T-cell (primary cell): ENCODE results near the gene PTPRT. TPM values are rescaled to one million over a fixed set of nuclear protein-coding genes. Genes with fewer than 3 reads are reported as not detected.

Experiments used
- ATAC-seq, 4 experiments: fragments of 200-7000 bp in 3 of 4; fragments of 150-1000 bp in 1 of 4; cut with Tn5 transposase; replicated peaks in 1 of 4; 1 replicate in 3 of 4; 2 replicates in 1 of 4; pipeline ENCODE4 v1.10.0; 2021; ENCODE audit warnings: moderate library complexity in 3 of 4, mild to moderate bottlenecking in 2 of 4, moderate number of reproducible peaks in 1 of 4
- CTCF ChIA-PET, 2 donors: fragments of 300-600 bp; sonication (Branson Sonifier 250); formaldehyde crosslinking; loops; one replicate each; lab custom pipeline; 2022; ENCODE audit warnings: antibody characterized with exemption in 2 of 2; lab: Charles Lee
- POLR2A ChIA-PET, 2 donors: fragments of 300-600 bp; sonication (Branson Sonifier 250); formaldehyde crosslinking; loops; one replicate each; lab custom pipeline; 2022; ENCODE audit warnings: antibody characterized with exemption in 2 of 2; lab: Charles Lee
- DNase-seq, 35 experiments: peaks; one replicate each; pipeline versions ENCODE4 v3.0.0 to v3.0.0-alpha.2; 2013 to 2023
- H3K27ac ChIP-seq: one replicate; pipeline ENCODE4 v1.5.1; 2013; ENCODE audit warnings: low read length
- H3K27me3 ChIP-seq, 2 experiments: replicated peaks in 1 of 2; 1 replicate in 1 of 2; 2 replicates in 1 of 2; pipeline versions ENCODE4 v1.6.1 to v1.7.0; 2013; ENCODE audit warnings: low read length in 1 of 2, mixed read lengths in 1 of 2; ENCODE audit not compliant: control insufficient read depth in 2 of 2, insufficient read depth in 2 of 2; ENCODE audit errors: extremely low read depth in 1 of 2
- H3K36me3 ChIP-seq, 2 donors: 1 replicate in 1 of 2; 2 replicates in 1 of 2; pipeline versions ENCODE4 v1.6.1 to v1.7.0; 2013; ENCODE audit warnings: low read length in 1 of 2; ENCODE audit not compliant: control insufficient read depth in 2 of 2, insufficient read depth in 1 of 2; ENCODE audit errors: extremely low read depth in 1 of 2
- H3K4me1 ChIP-seq, 2 experiments: 1 replicate in 1 of 2; 2 replicates in 1 of 2; pipeline versions ENCODE4 v1.6.1 to v1.7.0; 2013; ENCODE audit warnings: low read length in 2 of 2, mixed read lengths in 1 of 2; ENCODE audit not compliant: insufficient read depth in 2 of 2, control insufficient read depth in 1 of 2; ENCODE audit errors: extremely low read depth in 1 of 2
- H3K4me3 ChIP-seq, 2 donors: 1 replicate in 1 of 2; 2 replicates in 1 of 2; pipeline versions ENCODE4 v1.5.1 to v1.7.0; 2013; ENCODE audit warnings: mild to moderate bottlenecking in 2 of 2, low read length in 1 of 2, moderate library complexity in 1 of 2; ENCODE audit not compliant: control insufficient read depth in 1 of 2; ENCODE audit errors: extremely low read depth in 1 of 2
- H3K9me3 ChIP-seq: 2 replicates; pipeline ENCODE4 v1.7.0; 2013
- H3K27ac Mint-ChIP-seq, 2 donors: one replicate each; pipeline ENCODE4 v1.8.0; 2020 to 2021; ENCODE audit warnings: mild to moderate bottlenecking in 2 of 2, mixed read lengths in 2 of 2
- H3K27me3 Mint-ChIP-seq, 2 donors: one replicate each; pipeline ENCODE4 v1.8.0; 2021 to 2022; ENCODE audit warnings: mixed read lengths in 2 of 2
- H3K36me3 Mint-ChIP-seq: one replicate; pipeline ENCODE4 v1.8.0; 2021; ENCODE audit warnings: mixed read lengths
- H3K4me1 Mint-ChIP-seq, 3 donors: one replicate each; pipeline ENCODE4 v1.8.0; 2020 to 2022; ENCODE audit warnings: mixed read lengths in 3 of 3, mild to moderate bottlenecking in 1 of 3
- H3K4me3 Mint-ChIP-seq, 3 donors: one replicate each; pipeline ENCODE4 v1.8.0; 2020 to 2022; ENCODE audit warnings: mild to moderate bottlenecking in 3 of 3, mixed read lengths in 3 of 3, moderate library complexity in 3 of 3
- H3K9me3 Mint-ChIP-seq, 3 donors: one replicate each; pipeline ENCODE4 v1.8.0; 2020 to 2022; ENCODE audit warnings: mixed read lengths in 3 of 3
- WGBS: methylation state at CpG from one replicate; pipeline ENCODE4 v1.1.5; 2013; ENCODE audit warnings: missing lambda C conversion rate; ENCODE audit not compliant: insufficient coverage; 5-methylcytosine and 5-hydroxymethylcytosine counted together
- total RNA-seq, 35 experiments: library from RNA in 6 of 35; stranded (reverse) in 6 of 35; fragments of 120-200 nt in 1 of 35; gene quantifications; one replicate each; pipeline versions ENCODE4 v1.2.1 to v1.2.4 and lab custom pipeline; 2013 to 2026

Gene PTPRT
- total RNA-seq, 5 donors from 2014 or later (not counting 1 experiment from before 2014, with no cell fraction given), result not detected

GRCh38 chr20:43151256-43151655 is 38.5 kb downstream of the PTPRT start:
- peaks cover 0 to 8% (median 0%) of the 10 kb centered on the region in 3 donors for H3K9me3 Mint-ChIP-seq
- H3K27ac Mint-ChIP-seq, result no peak overlapping the region
- Histone ChIP-seq H3K9me3 (no peaks in the 10 kb centered on the region), H3K27ac (no peak overlapping the region), H3K4me3 (no peak overlapping the region), H3K27me3 (no peaks in the 10 kb centered on the region), H3K4me1 (no peaks in the 10 kb centered on the region), H3K36me3 (no peaks in the 10 kb centered on the region)
- ChIA-PET CTCF (interaction anchor here in 1 of 2 donors (0.5 kb wide), 1 partner anchor 193 kb away, joined by 4 read pairs; no protein-coding TSS in a partner anchor), POLR2A (no interaction called here)
- H3K4me3 Mint-ChIP-seq, result no peak overlapping the region
- H3K27me3 Mint-ChIP-seq, result peaks cover 2 to 8% of the 10 kb centered on the region in 2 donors
- H3K4me1 Mint-ChIP-seq, result no peaks in the 10 kb centered on the region
- ATAC-seq (no peak), DNase-seq (no peak)
- H3K36me3 Mint-ChIP-seq, result no peaks in the 10 kb centered on the region
- no CpG with 5 or more reads among the region's 2 CpGs for WGBS

GRCh38 chr20:43140726-43141125 is 49.0 kb downstream of the PTPRT start:
- CTCF ChIA-PET, result no interaction called here
- POLR2A ChIA-PET, result no interaction called here

GRCh38 chr20:43138061-43138770 is 51.5 kb downstream of the PTPRT start:
- DNase-seq (no peak), ATAC-seq (no peak)
- Mint-ChIP-seq H3K9me3 (no peaks in the 10 kb centered on the region), H3K4me1 (no peaks in the 10 kb centered on the region), H3K4me3 (no peak overlapping the region), H3K36me3 (no peaks in the 10 kb centered on the region), H3K27ac (no peak overlapping the region), H3K27me3 (peaks cover 0 to 2% of the 10 kb centered on the region in 2 donors)
- no peak overlapping the region for H3K27ac ChIP-seq
- no peak overlapping the region for H3K4me3 ChIP-seq
- H3K9me3 ChIP-seq, result no peaks in the 10 kb centered on the region
- H3K36me3 ChIP-seq, result no peaks in the 10 kb centered on the region
- ChIA-PET POLR2A (no interaction called here), CTCF (no interaction called here)
- 83% methylated on average over 16 of the region's 17 CpGs for WGBS
- H3K4me1 ChIP-seq, result no peaks in the 10 kb centered on the region
- no peaks in the 10 kb centered on the region for H3K27me3 ChIP-seq

More at GRCh38 chr20:43140726-43141125, 49.0 kb downstream of the PTPRT start:
- no peak overlapping the region for H3K4me3 Mint-ChIP-seq
- H3K36me3 ChIP-seq, result no peaks in the 10 kb centered on the region
- H3K27me3 Mint-ChIP-seq, result peaks cover 3 to 4% of the 10 kb centered on the region in 2 donors
- no peak overlapping the region for H3K27ac ChIP-seq
- no peaks in the 10 kb centered on the region for H3K36me3 Mint-ChIP-seq
- no peaks in the 10 kb centered on the region for H3K9me3 ChIP-seq
- no peak overlapping the region for H3K27ac Mint-ChIP-seq
- H3K27me3 ChIP-seq, result no peaks in the 10 kb centered on the region
- no peak for ATAC-seq
- 50% methylated on average over 2 of the region's 2 CpGs for WGBS
- no peaks in the 10 kb centered on the region for H3K4me1 ChIP-seq
- H3K9me3 Mint-ChIP-seq, result peaks cover 0 to 6% (median 5%) of the 10 kb centered on the region in 3 donors
- no peaks in the 10 kb centered on the region for H3K4me1 Mint-ChIP-seq
- no peak overlapping the region for H3K4me3 ChIP-seq
- no peak for DNase-seq

- CTCF ChIA-PET, result no interaction called here
- ATAC-seq (no peak), DNase-seq (no peak)
- H3K36me3 Mint-ChIP-seq, result no peaks in the 10 kb centered on the region
- no peaks in the 10 kb centered on the region for H3K4me1 Mint-ChIP-seq
- POLR2A ChIA-PET, result no interaction called here
- H3K4me3 Mint-ChIP-seq, result no peak overlapping the region
- Histone ChIP-seq H3K9me3 (no peaks in the 10 kb centered on the region), H3K27ac (no peak overlapping the region), H3K4me1 (no peaks in the 10 kb centered on the region), H3K27me3 (no peaks in the 10 kb centered on the region), H3K4me3 (no peak overlapping the region), H3K36me3 (no peaks in the 10 kb centered on the region)
- WGBS, result no CpG with 5 or more reads among the region's 1 CpG
- H3K9me3 Mint-ChIP-seq, result no peaks in the 10 kb centered on the region
- peaks cover 0 to 3% of the 10 kb centered on the region in 2 donors for H3K27me3 Mint-ChIP-seq
- H3K27ac Mint-ChIP-seq, result no peak overlapping the region
Measured at GRCh38 chr20:43137160-43137559, 52.5 kb downstream of the PTPRT start.

- POLR2A ChIA-PET, result no interaction called here
- CTCF ChIA-PET, result no interaction called here
- no peaks in the 10 kb centered on the region for H3K4me1 Mint-ChIP-seq
- no peaks in the 10 kb centered on the region for H3K36me3 Mint-ChIP-seq
- peaks cover 0 to 3% (median 0%) of the 10 kb centered on the region in 3 donors for H3K9me3 Mint-ChIP-seq
- H3K4me1 ChIP-seq, result no peaks in the 10 kb centered on the region
- H3K27ac ChIP-seq, result no peak overlapping the region
- 70% methylated on average over 2 of the region's 5 CpGs for WGBS
- H3K27ac Mint-ChIP-seq, result no peak overlapping the region
- no peak for ATAC-seq
- H3K9me3 ChIP-seq, result no peaks in the 10 kb centered on the region
- H3K27me3 ChIP-seq, result peaks cover 0 to 3% of the 10 kb centered on the region in 2 experiments
- no peak overlapping the region for H3K4me3 Mint-ChIP-seq
- H3K4me3 ChIP-seq, result no peak overlapping the region
- DNase-seq, result no peak
- H3K36me3 ChIP-seq, result no peaks in the 10 kb centered on the region
- H3K27me3 Mint-ChIP-seq, result no peaks in the 10 kb centered on the region
Measured at GRCh38 chr20:43124241-43124640, 65.5 kb downstream of the PTPRT start.

- Histone ChIP-seq H3K4me1 (no peaks in the 10 kb centered on the region), H3K36me3 (no peaks in the 10 kb centered on the region), H3K27me3 (no peaks in the 10 kb centered on the region), H3K9me3 (no peaks in the 10 kb centered on the region), H3K27ac (no peak overlapping the region), H3K4me3 (no peak overlapping the region)
- H3K36me3 Mint-ChIP-seq, result no peaks in the 10 kb centered on the region
- no peak for DNase-seq
- no peaks in the 10 kb centered on the region for H3K4me1 Mint-ChIP-seq
- peaks cover 0 to 3% (median 0%) of the 10 kb centered on the region in 3 donors for H3K9me3 Mint-ChIP-seq
- 60% methylated on average over 1 of the region's 2 CpGs for WGBS
- H3K27me3 Mint-ChIP-seq, result no peaks in the 10 kb centered on the region
- no peak overlapping the region for H3K27ac Mint-ChIP-seq
- ChIA-PET POLR2A (no interaction called here), CTCF (no interaction called here)
- no peak for ATAC-seq
- H3K4me3 Mint-ChIP-seq, result no peak overlapping the region
Measured at GRCh38 chr20:43123180-43123579, 66.5 kb downstream of the PTPRT start.
